DMS 273 (cell line): Measurements from ENCODE around the gene KRT38.
"Not testable (repeated sequence)": the region's sequence is repeated elsewhere in the genome, so short reads cannot be mapped to it uniquely, and the experiment has no call there.

Experiments
- DNase-seq: peaks from one replicate; lab custom pipeline; 2025; ENCODE audit not compliant: unreplicated experiment; lab: John Stamatoyannopoulos, UW

Gene KRT38

DNA sequence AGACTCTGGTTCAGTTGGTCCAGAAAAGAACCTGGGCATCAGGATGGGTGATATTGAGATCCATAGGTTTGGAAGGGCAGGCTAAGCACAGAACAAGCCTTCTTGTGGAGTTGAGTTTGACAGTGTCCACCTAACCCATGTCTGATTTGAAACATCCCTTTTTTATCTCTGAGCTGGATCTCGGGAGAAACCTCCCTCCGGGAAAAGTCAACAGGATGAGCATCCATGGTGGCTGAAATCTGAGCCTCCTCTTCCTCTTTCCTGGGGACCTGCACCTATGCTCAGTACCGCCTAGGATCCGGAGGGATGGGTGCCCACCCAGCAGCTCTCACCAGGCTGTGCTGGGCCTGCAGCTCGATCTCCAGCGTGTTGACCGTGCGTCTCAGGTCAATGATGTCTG is 23.0 kb upstream of the KRT38 start:
- no peak for DNase-seq

DNA sequence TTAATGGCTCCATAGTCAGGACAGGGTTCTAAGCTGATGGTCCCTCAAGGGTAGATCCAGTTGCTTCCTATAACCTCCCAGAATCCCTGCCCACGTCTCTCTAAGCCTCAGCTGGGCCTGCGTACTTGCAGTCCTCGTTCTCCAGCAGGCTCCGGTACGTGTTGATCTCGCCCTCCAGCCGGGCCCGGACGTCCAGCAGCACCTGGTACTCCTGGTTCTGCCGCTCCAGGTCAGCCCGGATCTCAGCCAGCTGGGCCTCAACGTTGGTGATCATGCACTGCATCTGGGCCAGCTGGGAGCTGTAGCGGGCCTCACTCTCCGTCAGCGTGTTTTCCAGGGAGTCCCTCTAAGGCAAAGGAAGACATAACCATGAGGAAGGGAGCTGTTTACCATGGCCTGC is 21.9 kb upstream of the KRT38 start:
- no peak for DNase-seq

GRCh38 chr17:41457676-41458075 is 16.9 kb upstream of the KRT38 start:
- no peak for DNase-seq

- peak; percentile 28 for DNase-seq
Measured at GRCh38 chr17:41456204-41456603, 15.4 kb upstream of the KRT38 start.

GRCh38 chr17:41455236-41455635 is 14.5 kb upstream of the KRT38 start:
- no peak for DNase-seq

DNA sequence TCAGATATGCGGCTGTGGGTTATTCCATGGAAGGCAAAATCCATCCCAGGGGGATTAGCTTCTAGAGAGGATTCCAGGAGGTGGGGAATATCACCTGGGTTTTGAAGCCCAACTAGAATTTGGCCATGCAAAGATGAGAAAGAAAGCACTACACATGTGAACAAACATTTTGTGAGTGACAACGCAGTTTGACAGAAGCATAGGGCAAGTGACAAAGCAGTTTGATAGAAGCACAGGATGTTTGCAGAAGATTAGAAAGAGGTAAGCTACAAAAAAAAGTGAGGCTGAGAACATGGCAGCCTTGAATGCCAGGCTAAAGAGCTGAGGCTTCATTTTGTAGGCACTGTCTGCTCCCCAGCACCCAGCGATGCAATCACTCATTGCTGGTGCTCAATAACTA is 12.3 kb upstream of the KRT38 start:
- DNase-seq, result no peak

GRCh38 chr17:41452281-41452680 is 11.5 kb upstream of the KRT38 start:
- DNase-seq, result no peak

GRCh38 chr17:41451154-41451728 is 10.5 kb upstream of the KRT38 start:
- no peak for DNase-seq

GRCh38 chr17:41449008-41449407 is 8.2 kb upstream of the KRT38 start:
- DNase-seq, result no peak

- no peak for DNase-seq
Measured at GRCh38 chr17:41448506-41448905, 7.7 kb upstream of the KRT38 start.

DNA sequence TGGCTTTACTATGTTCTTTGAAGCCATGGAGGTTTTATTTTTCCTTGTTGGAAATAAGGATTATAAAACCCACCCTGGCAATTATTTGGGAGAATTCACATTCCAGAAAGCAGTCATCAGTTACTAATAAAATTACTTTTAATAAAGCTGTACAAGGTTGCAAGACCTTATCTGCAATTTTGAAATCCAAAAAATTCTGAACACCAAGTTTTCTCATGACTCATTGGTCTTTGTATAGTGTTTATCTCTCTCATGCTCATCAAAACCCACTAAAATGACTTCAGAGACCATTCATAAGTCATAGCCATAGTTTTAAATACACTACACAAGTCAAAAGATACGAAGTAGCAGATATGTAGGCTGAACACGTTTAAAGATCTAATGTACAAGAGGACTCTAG is 6.0 kb upstream of the KRT38 start:
- no peak for DNase-seq

DNA sequence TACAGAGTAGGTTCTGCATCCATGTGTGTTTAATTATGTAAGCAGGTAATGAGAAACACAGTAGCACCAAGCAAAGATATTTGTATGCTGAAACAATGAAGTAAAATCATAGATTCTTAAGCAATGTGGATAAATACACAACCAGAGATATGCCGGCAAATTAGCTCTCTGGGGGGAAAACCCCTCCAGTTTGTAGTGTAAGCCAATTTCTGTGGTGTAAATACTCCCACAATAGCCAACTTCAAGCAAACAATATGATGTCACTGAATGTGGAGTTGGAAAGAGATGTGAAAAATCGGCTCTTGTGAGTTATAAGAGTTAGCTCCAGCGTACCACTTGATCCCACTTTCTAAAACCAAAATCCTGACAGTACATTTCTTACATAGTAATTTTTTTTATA is 3.9 kb upstream of the KRT38 start:
- no peak for DNase-seq

DNA sequence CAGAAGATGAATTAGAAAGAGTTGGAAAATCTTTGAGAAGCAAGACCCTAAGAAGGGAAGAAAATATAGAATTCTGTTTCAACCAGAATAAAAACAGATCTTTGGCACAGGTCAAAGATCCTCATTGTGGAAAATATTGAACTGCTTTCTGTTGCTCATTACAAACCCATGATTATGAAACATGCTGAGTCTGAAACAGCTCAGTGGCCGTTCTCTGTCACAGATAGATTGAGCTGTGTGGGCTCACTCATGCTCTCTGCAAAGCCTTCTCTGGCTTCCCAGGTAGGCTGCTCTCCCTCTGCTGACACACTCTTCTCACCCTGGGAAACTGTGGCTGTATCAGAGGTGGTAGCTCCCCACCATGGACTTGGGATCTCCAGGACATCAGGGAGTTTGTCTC is 3.4 kb upstream of the KRT38 start:
- DNase-seq, result no peak

DNA sequence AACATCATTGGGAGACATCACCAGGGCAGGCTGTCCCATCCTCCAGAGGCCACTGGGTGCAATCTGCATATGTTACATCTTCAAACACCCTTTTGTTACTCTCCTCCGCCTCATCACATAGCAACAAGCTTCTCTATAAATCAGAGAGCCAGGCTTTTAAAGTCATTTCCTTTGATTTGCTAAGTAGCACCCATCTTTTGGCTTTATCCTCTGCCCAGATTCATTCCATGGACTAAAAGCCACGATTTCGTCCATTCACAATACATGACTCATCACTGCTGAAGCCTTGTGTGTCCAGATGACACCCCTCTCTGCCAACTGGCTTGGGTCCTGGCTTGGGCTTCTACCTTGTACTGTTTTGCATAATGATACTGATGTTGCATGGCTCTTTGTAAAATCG is 2.0 kb upstream of the KRT38 start:
- DNase-seq, result no peak

DNA sequence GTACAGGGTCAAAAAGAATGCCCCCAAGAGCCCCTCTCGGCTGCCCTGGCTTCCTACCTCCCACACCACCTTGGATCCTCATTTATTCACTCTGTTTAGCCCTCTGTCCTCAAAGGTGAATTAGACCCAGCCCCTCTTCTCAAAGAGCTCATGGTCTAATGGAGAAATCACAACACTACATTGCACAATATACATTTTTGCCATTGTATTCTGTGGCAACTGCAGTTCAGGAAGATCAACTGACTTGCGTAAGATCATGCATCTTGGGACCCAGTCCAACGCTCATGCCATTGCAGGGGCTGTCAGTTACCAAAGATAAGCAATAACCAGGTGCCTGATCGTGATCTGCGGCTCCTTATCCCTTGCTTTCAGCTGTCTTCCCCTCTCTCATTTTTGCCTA is 1.4 kb downstream of the KRT38 start:
- DNase-seq, result no peak

DNA sequence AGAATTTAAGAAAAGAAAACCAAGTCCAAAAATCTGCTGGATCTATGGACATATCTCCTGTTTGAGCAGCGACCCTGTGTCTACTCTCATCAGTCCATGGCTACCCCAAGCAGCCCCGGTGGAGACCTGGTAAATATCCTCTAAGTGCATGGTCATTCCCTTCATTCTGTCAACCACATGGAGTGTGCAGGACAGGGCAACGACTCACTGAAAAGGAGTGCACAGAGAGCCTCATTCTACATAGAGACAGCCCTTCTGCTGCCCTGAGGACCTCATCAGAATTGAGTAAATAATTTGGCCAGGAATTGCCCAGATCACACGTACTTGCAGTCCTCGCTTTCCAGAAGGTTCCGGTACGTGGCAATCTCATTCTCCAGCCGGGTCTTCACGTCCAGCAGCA is 3.0 kb downstream of the KRT38 start:
- no peak for DNase-seq

- DNase-seq, result no peak
Measured at GRCh38 chr17:41437254-41437653, 3.5 kb downstream of the KRT38 start.

DNA sequence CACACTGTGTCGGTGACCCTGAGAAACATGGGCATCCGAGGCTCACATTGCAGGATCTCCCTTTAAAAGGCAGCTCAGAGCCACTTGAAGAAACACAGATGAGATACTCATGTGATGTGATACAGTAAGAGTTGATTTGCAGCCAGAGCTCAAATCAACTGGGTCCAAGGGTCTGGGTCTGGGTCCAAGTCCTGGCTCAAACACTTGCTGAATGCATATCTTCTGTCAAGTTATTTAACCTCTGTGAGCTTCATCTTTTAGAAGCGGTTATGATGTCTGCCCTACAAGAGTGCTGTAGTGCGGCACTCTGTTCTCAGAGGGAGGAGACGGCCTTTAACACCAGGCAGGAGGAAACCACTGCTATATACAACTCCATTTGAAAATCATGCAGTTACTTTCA is 6.4 kb downstream of the KRT38 start:
- no peak for DNase-seq

- DNase-seq, result no peak
Measured at GRCh38 chr17:41434005-41434404, 6.8 kb downstream of the KRT38 start.

DNA sequence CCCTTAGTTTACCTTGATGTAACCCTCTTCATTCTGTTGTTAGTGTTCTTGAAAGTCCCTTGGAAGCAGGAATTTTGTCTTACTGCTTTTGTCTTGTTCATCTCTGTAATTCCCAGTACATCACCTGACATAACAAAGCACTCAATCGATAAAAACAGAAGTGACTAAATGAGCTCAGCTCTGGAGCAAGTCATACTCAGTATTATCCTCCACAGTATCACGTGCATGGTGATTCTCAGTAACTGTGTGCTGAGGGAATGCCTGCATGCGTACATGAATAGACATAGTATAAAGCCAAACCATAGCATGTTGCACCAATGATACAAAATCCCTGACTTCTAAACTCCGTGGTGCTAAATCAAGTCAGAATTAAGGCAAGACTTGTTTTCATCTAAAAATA is 7.2 kb downstream of the KRT38 start:
- no peak for DNase-seq

GRCh38 chr17:41430376-41430775 is 10.4 kb downstream of the KRT38 start:
- DNase-seq, result not testable (repeated sequence)

- DNase-seq, result no peak
Measured at GRCh38 chr17:41429667-41430066, 11.1 kb downstream of the KRT38 start.

DNA sequence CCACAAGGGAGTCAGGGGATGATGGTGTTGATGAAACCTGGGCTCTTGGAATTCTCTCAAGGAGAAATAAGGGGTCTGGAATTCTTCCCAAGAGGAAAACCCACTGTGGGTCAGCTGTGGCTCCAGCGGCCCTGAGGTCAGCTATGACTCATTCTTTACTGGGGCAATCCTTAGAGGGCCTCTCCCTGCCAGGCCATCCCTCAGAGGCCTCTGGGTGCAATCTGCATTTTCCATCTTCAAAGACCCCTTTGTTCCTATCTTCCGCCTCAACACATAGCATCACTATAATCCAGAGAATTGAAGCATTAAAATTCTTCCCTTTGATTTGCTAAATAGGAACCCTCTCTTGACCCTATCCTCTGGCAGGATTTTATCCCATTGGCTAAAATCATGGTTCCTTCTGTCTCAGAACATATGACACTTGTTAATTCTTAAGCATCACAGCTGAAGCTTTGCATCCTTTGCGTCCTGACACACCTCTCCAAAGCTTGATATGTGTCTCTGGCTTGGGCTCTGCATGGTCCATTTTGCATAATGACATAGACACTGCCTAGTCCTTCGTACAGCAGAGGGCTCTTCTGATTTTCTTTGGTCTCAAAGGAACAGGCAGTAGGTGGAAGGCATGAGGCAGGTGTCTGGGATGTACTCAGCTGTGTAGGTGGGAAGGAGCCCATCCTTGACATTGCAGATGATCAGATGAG is 12.0 kb downstream of the KRT38 start:
- DNase-seq, result no peak
